Right atrium auricular region (tissue), 2 donors: ENCODE results near the gene ADM. TPM values are rescaled to one million over a fixed set of nuclear protein-coding genes. Genes with fewer than 3 reads are reported as not detected.

Experiments
- DNase-seq: peaks from one replicate; pipeline ENCODE4 v3.0.0-alpha.2; 2019; ENCODE audit warnings: low spot score
- H3K27ac ChIP-seq, 2 donors: fragments of 200-600 bp; sonication (generic); 1 replicate in 1 of 2; 2 replicates in 1 of 2; pipeline ENCODE4 v1.5.1; 2016 to 2019
- H3K27me3 ChIP-seq, 2 donors: fragments of 200-600 bp; sonication (generic); one replicate each; pipeline versions ENCODE4 v1.5.1 to v1.6.0; 2017 to 2019
- H3K36me3 ChIP-seq: fragments of 200-600 bp; sonication (generic); one replicate; pipeline ENCODE4 v1.5.1; 2016
- H3K4me1 ChIP-seq, 2 donors: fragments of 200-600 bp; sonication (generic); one replicate each; pipeline versions ENCODE4 v1.5.1 to v1.6.0; 2017 to 2019
- H3K4me3 ChIP-seq, 2 donors: fragments of 200-600 bp; sonication (generic); 1 replicate in 1 of 2; 2 replicates in 1 of 2; pipeline ENCODE4 v1.5.1; 2017 to 2019; ENCODE audit warnings: mild to moderate bottlenecking in 1 of 2, moderate library complexity in 1 of 2
- H3K9me3 ChIP-seq, 2 donors: fragments of 200-600 bp; sonication (generic); one replicate each; pipeline ENCODE4 v1.5.1; 2019
- total RNA-seq, 2 donors: library from RNA; depleted of rRNA; stranded (reverse); fragments of >200 nt; gene quantifications; one replicate each; pipeline ENCODE4 v1.1.0, GENCODE V29; 2016
- TF ChIP-seq, protein P1 (sequence below), 2 donors: fragments of 200-600 bp; sonication (generic); IDR thresholded peaks; one replicate each; pipeline ENCODE4 v1.5.1; 2019; ENCODE audit warnings: antibody characterized with exemption in 2 of 2

ADM gene
- total RNA-seq, 2 donors from 2014 or later: 31.2 to 217 TPM

DNA sequence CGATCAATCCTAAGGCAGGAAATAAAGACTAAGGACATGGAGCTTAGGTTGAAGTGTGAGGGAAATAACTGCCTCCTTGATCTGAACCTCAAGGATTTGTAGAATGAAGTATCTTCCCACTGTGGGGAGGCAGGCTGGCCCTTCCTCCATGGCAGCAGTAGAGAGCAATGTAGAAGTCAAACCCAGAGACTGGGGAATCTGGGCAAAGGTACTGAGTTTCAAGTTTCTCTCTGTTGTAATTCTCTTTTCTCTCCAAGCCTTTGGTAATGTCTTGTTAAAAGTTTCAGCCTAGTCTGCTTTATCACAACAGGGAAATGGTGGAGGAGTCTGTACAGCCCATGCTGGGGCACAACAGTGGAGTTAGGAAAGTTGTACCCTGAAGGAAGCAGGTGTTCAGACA lies 49.5 kb downstream of the ADM start:
- H3K27ac ChIP-seq: no peak overlapping the region
- no peak overlapping the region for H3K4me3 ChIP-seq
- TF ChIP-seq, protein P1, sequence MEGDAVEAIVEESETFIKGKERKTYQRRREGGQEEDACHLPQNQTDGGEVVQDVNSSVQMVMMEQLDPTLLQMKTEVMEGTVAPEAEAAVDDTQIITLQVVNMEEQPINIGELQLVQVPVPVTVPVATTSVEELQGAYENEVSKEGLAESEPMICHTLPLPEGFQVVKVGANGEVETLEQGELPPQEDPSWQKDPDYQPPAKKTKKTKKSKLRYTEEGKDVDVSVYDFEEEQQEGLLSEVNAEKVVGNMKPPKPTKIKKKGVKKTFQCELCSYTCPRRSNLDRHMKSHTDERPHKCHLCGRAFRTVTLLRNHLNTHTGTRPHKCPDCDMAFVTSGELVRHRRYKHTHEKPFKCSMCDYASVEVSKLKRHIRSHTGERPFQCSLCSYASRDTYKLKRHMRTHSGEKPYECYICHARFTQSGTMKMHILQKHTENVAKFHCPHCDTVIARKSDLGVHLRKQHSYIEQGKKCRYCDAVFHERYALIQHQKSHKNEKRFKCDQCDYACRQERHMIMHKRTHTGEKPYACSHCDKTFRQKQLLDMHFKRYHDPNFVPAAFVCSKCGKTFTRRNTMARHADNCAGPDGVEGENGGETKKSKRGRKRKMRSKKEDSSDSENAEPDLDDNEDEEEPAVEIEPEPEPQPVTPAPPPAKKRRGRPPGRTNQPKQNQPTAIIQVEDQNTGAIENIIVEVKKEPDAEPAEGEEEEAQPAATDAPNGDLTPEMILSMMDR (IDR thresholded peaks at IDR 0.05): no peak

DNA sequence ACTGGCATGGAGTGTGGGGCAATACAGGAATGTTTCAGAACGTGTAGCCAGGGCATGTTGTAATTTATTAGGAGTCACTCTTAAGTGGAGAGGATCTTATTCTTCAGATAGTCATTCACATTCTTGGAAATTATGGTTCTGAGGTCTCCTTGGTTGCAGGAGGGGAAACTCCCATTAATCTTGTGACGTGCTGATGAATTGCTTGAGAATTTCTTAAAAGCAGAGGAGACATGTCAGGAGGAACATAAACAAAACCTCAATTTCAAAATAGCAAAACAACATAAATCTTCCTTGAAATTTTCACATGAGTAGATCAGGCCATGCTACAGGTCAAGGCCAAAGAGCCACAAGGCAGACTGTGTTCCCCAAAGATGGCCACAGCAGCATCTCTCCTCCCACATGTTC lies 50.4 kb downstream of the ADM start:
- Histone ChIP-seq H3K36me3 (no peaks in the 10 kb centered on the region), H3K4me1 (peaks cover 0 to 20% of the 10 kb centered on the region in 2 donors), H3K27me3 (no peaks in the 10 kb centered on the region), H3K4me3 (no peak overlapping the region), H3K9me3 (no peaks in the 10 kb centered on the region), H3K27ac (no peak overlapping the region)
- TF ChIP-seq, protein P1 (IDR thresholded peaks at IDR 0.05): no peak
- no peak for DNase-seq

More for the DNA sequence above, 49.5 kb downstream of the ADM start:
- Histone ChIP-seq H3K27me3 (no peaks in the 10 kb centered on the region), H3K36me3 (no peaks in the 10 kb centered on the region), H3K4me1 (peaks cover 0 to 20% of the 10 kb centered on the region in 2 donors), H3K9me3 (no peaks in the 10 kb centered on the region)
- DNase-seq: no peak

DNA sequence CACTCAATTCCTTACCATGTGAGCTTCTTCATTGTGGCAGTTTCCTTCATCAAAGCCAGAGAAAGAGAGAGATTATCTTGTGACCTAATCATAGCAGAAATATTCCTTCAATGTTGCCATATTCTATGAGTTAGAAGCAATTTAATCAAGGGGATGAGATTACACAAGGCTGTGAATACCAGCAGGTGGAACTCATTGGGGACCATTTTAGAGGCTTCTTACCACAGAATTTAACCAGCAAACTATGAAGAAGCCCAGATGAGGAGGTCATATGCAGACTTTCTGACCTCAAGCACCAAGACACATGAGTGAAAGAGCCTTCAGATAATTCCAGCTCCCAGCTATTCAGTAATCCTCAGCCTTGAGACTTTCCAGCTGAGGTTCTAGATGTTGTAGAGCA lies 51.3 kb downstream of the ADM start:
- Histone ChIP-seq H3K4me1 (peaks cover 0 to 19% of the 10 kb centered on the region in 2 donors), H3K36me3 (no peaks in the 10 kb centered on the region), H3K27ac (no peak overlapping the region), H3K27me3 (no peaks in the 10 kb centered on the region), H3K4me3 (no peak overlapping the region), H3K9me3 (no peaks in the 10 kb centered on the region)
- TF ChIP-seq, protein P1 (IDR thresholded peaks at IDR 0.05): no peak
- DNase-seq: no peak

Other genes with a start within 250 kb of the ADM start
- 10 to 100 TPM; 22.8 to 23.9 TPM for gene SBF2, start 10.9 kb upstream of the ADM start, total RNA-seq
- gene AMPD3, start 150.2 kb downstream of the ADM start, total RNA-seq: 1 to 10 TPM; 2.8 to 5.3 TPM
- gene RNF141, start 236.1 kb downstream of the ADM start, total RNA-seq: 10 to 100 TPM; 22.9 to 29.8 TPM